ENCODE data around the gene BABAM2. TPM values are rescaled to one million over a fixed set of nuclear protein-coding genes. Genes with fewer than 3 reads are reported as not detected.

The BABAM2 gene
- total and polyA plus RNA-seq, 7 experiments from 2014 or later = 34.2 to 58.2 (median 44.2) TPM

DNA sequence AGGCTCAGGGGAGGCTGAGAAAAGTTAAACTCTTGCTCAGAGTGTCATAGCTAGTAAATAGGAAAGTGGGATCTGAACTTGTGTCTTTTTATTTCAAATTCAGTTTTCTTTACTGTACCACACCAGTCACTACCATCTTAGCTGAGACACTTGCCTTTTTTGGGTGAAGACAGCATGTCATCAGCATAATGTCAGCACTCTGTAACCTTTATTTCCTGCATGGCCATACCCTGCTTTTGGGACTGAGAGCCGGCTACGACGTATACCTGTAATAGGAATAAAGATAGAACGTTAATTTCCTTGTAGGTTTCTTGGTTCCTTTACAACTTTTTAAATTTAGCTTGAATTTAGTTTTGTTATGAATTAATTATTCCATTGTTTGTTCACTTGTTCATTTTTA is 202.8 kb downstream of the BABAM2 start:
- ATAC-seq (no peak), DNase-seq (no peak)
- Mint-ChIP-seq H3K4me3 (no peak overlapping the region), H3K27me3 (no peaks in the 10 kb centered on the region), H3K4me1 (peaks cover 0 to 4% (median 0%) of the 10 kb centered on the region in 7 donors), H3K27ac (no peak overlapping the region), H3K9me3 (no peaks in the 10 kb centered on the region), H3K36me3 (peaks cover 0 to 16% (median 5%) of the 10 kb centered on the region in 5 donors)
- H3K9me3 ChIP-seq (ENCODE audit: control insufficient read depth in 2 of 3, low read length in 3 of 3) = no peaks in the 10 kb centered on the region
- H3K27me3 ChIP-seq (ENCODE audit: control insufficient read depth in 2 of 2, insufficient read depth in 2 of 2, low read length in 2 of 2) = no peaks in the 10 kb centered on the region
- intact Hi-C loops (cut with micrococcal nuclease) = no loop called here
- ChIA-PET POLR2A (no interaction called here), CTCF (no interaction called here)
- no peak overlapping the region for H3K27ac ChIP-seq (ENCODE audit: low read depth, low read length)
- H3K4me1 ChIP-seq (ENCODE audit: control insufficient read depth in 2 of 2, insufficient read depth in 2 of 2, low read length in 2 of 2) = no peaks in the 10 kb centered on the region
- no peak overlapping the region for H3K4me3 ChIP-seq (ENCODE audit: low read length)
- H3K36me3 ChIP-seq (ENCODE audit: control insufficient read depth in 2 of 3, insufficient read depth in 3 of 3, low read length in 3 of 3) = no peaks in the 10 kb centered on the region

DNA sequence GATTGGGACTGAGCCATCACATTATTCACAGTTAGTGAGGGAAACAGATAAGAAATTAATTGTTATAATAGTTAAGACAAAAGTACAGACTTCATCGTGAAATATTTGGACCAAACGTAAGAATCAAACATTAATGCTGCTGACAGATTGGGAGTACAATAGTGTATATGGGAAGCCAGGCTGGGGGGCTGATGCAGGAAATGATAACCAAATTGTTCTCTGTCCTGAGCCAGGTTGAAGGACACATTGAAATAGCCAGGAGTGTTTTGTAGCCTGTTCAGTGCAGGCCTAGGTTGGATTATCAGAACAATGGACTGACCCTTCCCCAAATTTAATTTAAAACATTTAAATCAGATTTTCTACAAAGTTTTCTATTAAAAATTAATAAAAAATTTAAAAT is 203.2 kb downstream of the BABAM2 start:
- Mint-ChIP-seq H3K36me3 (peaks cover 0 to 15% (median 5%) of the 10 kb centered on the region in 5 donors), H3K4me3 (no peak overlapping the region), H3K9me3 (no peaks in the 10 kb centered on the region), H3K4me1 (peaks cover 0 to 4% (median 0%) of the 10 kb centered on the region in 7 donors), H3K27ac (no peak overlapping the region), H3K27me3 (no peaks in the 10 kb centered on the region)
- ATAC-seq (no peak), DNase-seq (no peak)
- ChIA-PET POLR2A (no interaction called here), CTCF (no interaction called here)
- Histone ChIP-seq H3K36me3 (ENCODE audit: control insufficient read depth in 2 of 3, insufficient read depth in 3 of 3, low read length in 3 of 3) (no peaks in the 10 kb centered on the region), H3K4me3 (ENCODE audit: low read length) (no peak overlapping the region), H3K27me3 (ENCODE audit: control insufficient read depth in 2 of 2, insufficient read depth in 2 of 2, low read length in 2 of 2) (no peaks in the 10 kb centered on the region), H3K4me1 (ENCODE audit: control insufficient read depth in 2 of 2, insufficient read depth in 2 of 2, low read length in 2 of 2) (no peaks in the 10 kb centered on the region), H3K27ac (ENCODE audit: low read depth, low read length) (no peak overlapping the region), H3K9me3 (ENCODE audit: control insufficient read depth in 2 of 3, low read length in 3 of 3) (no peaks in the 10 kb centered on the region)
- intact Hi-C loops (cut with micrococcal nuclease) = no loop called here

DNA sequence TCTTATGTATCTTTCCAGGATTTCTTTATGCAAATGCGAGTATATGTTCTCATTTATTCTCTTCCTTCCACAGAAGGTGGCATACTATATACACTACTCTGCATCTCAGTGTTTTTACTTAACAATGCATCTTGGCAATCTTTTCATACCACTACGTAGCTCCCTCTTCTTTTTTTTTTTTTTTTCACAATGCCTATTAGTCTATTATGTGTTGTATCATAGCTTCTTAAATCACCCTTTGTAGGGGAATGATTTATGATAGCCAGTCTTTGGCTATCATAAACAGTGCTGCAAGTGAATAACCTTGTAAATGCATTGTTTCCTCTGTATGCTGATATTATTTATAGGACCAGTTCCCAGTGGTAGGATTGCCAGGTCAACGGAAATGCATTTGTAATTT is 204.2 kb downstream of the BABAM2 start:
- Mint-ChIP-seq H3K4me1 (peaks cover 0 to 4% (median 0%) of the 10 kb centered on the region in 7 donors), H3K27ac (no peak overlapping the region), H3K9me3 (no peaks in the 10 kb centered on the region), H3K36me3 (peaks cover 0 to 11% (median 5%) of the 10 kb centered on the region in 5 donors), H3K27me3 (no peaks in the 10 kb centered on the region), H3K4me3 (no peak overlapping the region)
- Histone ChIP-seq H3K36me3 (ENCODE audit: control insufficient read depth in 2 of 3, insufficient read depth in 3 of 3, low read length in 3 of 3) (no peaks in the 10 kb centered on the region), H3K4me3 (ENCODE audit: low read length) (no peak overlapping the region), H3K4me1 (ENCODE audit: control insufficient read depth in 2 of 2, insufficient read depth in 2 of 2, low read length in 2 of 2) (no peaks in the 10 kb centered on the region), H3K27me3 (ENCODE audit: control insufficient read depth in 2 of 2, insufficient read depth in 2 of 2, low read length in 2 of 2) (no peaks in the 10 kb centered on the region), H3K9me3 (ENCODE audit: control insufficient read depth in 2 of 3, low read length in 3 of 3) (no peaks in the 10 kb centered on the region), H3K27ac (ENCODE audit: low read depth, low read length) (no peak overlapping the region)
- no peak for ATAC-seq
- intact Hi-C loops (cut with micrococcal nuclease) = no loop called here
- DNase-seq = no peak
- ChIA-PET POLR2A (no interaction called here), CTCF (no interaction called here)

DNA sequence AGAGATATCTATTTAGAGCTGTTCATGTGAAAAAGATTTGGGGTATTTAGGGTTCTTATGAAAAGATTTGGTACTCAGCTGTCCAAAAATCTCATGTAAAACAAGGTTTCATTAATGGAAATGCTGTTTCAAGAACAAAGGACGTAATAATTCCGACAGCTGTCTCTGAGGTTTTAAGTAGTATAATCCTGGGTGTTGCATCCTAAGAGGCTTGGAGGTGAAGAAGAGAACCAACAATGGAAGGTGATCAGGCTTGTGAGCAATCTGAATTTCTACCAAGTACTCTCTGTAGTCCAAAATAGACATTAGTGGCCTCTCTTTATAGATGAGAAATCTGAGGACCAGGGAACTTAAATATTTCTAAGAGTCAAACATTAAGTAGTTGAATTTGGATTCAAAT is 205.1 kb downstream of the BABAM2 start:
- no peaks in the 10 kb centered on the region for H3K27me3 ChIP-seq (ENCODE audit: control insufficient read depth in 2 of 2, insufficient read depth in 2 of 2, low read length in 2 of 2)
- no peak overlapping the region for H3K27ac ChIP-seq (ENCODE audit: low read depth, low read length)
- DNase-seq (no peak), ATAC-seq (no peak)
- ChIA-PET CTCF (interaction anchor here (1.1 kb wide), 1 partner anchor 392 kb away, joined by 3 read pairs; no protein-coding TSS in a partner anchor), POLR2A (no interaction called here)
- H3K4me3 Mint-ChIP-seq = no peak overlapping the region
- H3K36me3 Mint-ChIP-seq = peaks cover 4 to 12% (median 9%) of the 10 kb centered on the region in 5 donors
- H3K27ac Mint-ChIP-seq = no peak overlapping the region
- H3K4me1 Mint-ChIP-seq = peaks cover 0 to 4% (median 0%) of the 10 kb centered on the region in 7 donors
- H3K9me3 Mint-ChIP-seq = peaks cover 0 to 3% (median 0%) of the 10 kb centered on the region in 11 donors
- no peaks in the 10 kb centered on the region for H3K27me3 Mint-ChIP-seq
- intact Hi-C loops (cut with micrococcal nuclease) = no loop called here
- H3K36me3 ChIP-seq (ENCODE audit: control insufficient read depth in 2 of 3, insufficient read depth in 3 of 3, low read length in 3 of 3) = no peaks in the 10 kb centered on the region
- no peaks in the 10 kb centered on the region for H3K9me3 ChIP-seq (ENCODE audit: control insufficient read depth in 2 of 3, low read length in 3 of 3)
- H3K4me1 ChIP-seq (ENCODE audit: control insufficient read depth in 2 of 2, insufficient read depth in 2 of 2, low read length in 2 of 2) = no peaks in the 10 kb centered on the region
- no peak overlapping the region for H3K4me3 ChIP-seq (ENCODE audit: low read length)

DNA sequence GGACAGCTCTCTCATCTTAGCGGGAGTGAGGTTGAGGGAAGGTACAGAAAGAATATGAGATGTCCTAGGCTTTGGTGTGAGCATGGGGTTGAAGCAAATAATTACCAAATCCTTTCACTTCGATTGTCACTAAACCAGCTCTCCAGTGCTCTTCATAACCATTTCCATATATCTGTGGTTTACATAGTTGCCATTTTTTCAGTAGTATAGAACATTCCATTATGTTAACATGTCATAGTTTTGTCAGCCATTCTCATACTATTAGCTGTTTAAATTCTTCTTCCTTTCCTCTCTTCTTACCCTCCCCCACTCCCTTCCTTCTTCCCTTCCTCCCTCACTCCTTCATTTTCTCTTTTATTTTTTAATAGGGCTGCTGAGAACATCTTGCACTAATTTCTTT is 205.9 kb downstream of the BABAM2 start:
- no peaks in the 10 kb centered on the region for H3K27me3 ChIP-seq (ENCODE audit: control insufficient read depth in 2 of 2, insufficient read depth in 2 of 2, low read length in 2 of 2)
- no peaks in the 10 kb centered on the region for H3K9me3 ChIP-seq (ENCODE audit: control insufficient read depth in 2 of 3, low read length in 3 of 3)
- Mint-ChIP-seq H3K4me3 (no peak overlapping the region), H3K9me3 (peaks cover 0 to 4% (median 0%) of the 10 kb centered on the region in 11 donors), H3K36me3 (peaks cover 5 to 12% (median 8%) of the 10 kb centered on the region in 5 donors), H3K4me1 (peaks cover 0 to 4% (median 0%) of the 10 kb centered on the region in 7 donors), H3K27me3 (no peaks in the 10 kb centered on the region), H3K27ac (no peak overlapping the region)
- H3K27ac ChIP-seq (ENCODE audit: low read depth, low read length) = no peak overlapping the region
- POLR2A ChIA-PET = no interaction called here
- no peaks in the 10 kb centered on the region for H3K36me3 ChIP-seq (ENCODE audit: control insufficient read depth in 2 of 3, insufficient read depth in 3 of 3, low read length in 3 of 3)
- ATAC-seq (no peak), DNase-seq (no peak)
- intact Hi-C loops (cut with micrococcal nuclease) = no loop called here
- CTCF ChIA-PET = interaction anchor here (1.1 kb wide), 1 partner anchor 393 kb away, joined by 3 read pairs; no protein-coding TSS in a partner anchor
- no peaks in the 10 kb centered on the region for H3K4me1 ChIP-seq (ENCODE audit: control insufficient read depth in 2 of 2, insufficient read depth in 2 of 2, low read length in 2 of 2)
- H3K4me3 ChIP-seq (ENCODE audit: low read length) = no peak overlapping the region

DNA sequence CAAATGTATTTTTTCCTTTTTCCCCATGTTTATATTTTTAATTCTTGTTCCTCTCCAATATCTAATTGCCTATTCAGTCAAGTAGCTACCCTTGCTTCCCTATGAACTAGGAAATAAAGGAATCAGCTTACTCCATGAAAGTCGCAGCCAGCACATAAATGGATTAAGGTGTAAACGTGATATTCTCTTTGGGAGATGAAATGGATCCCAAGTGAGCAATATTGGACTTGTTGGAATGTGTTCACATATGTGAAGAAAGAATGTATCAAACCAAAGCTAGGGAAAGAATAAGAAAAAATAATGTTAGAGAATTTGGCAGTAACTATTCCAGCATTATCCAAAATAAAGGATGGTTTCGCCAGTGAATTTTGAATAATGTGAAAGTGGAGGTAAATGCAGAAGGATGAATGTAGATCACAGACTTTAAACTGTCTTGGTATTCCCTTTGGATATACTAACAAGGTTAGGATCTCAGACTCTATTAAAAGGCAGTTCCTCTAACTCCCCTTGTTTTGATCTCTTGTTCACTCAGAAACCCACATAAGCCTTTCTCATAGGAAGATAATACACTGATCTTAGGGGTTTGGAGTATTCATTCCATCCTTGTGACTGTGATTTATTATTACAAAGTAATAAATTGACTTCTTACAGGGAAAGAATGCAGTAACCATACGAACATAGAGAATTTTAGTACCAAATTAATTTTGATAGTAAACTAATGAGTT is 208.1 kb downstream of the BABAM2 start:
- peaks cover 0 to 4% (median 0%) of the 10 kb centered on the region in 11 donors for H3K9me3 Mint-ChIP-seq
- Histone ChIP-seq H3K27ac (ENCODE audit: low read depth, low read length) (no peak overlapping the region), H3K36me3 (ENCODE audit: control insufficient read depth in 2 of 3, insufficient read depth in 3 of 3, low read length in 3 of 3) (no peaks in the 10 kb centered on the region), H3K4me3 (ENCODE audit: low read length) (no peak overlapping the region), H3K4me1 (ENCODE audit: control insufficient read depth in 2 of 2, insufficient read depth in 2 of 2, low read length in 2 of 2) (no peaks in the 10 kb centered on the region), H3K9me3 (ENCODE audit: control insufficient read depth in 2 of 3, low read length in 3 of 3) (no peaks in the 10 kb centered on the region), H3K27me3 (ENCODE audit: control insufficient read depth in 2 of 2, insufficient read depth in 2 of 2, low read length in 2 of 2) (no peaks in the 10 kb centered on the region)
- ATAC-seq (no peak), DNase-seq (no peak)
- H3K4me1 Mint-ChIP-seq = peaks cover 0 to 10% (median 0%) of the 10 kb centered on the region in 7 donors
- H3K27me3 Mint-ChIP-seq = no peaks in the 10 kb centered on the region
- CTCF ChIA-PET = no interaction called here
- POLR2A ChIA-PET = no interaction called here
- H3K4me3 Mint-ChIP-seq = no peak overlapping the region
- H3K27ac Mint-ChIP-seq = no peak overlapping the region
- peaks cover 5 to 12% (median 8%) of the 10 kb centered on the region in 5 donors for H3K36me3 Mint-ChIP-seq
- intact Hi-C loops (cut with micrococcal nuclease) = no loop called here

DNA sequence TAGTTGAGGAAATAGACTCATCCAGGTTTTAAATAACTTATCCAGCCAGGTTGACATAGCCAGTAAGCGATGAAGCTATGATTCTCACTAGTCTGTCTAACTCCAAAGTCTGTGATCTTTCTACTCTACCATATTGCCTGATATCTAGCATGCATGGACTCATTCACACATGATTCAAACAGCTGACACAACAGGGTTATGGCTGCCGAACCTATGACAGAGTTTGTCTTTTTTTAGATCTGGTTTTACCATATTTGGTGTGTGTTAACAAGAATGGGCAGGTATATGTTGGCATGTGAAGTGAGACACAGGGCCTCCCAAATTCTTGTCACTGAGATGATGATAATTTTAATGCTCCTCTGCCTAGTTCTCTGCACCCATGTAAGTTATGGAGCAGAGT is 210.6 kb downstream of the BABAM2 start:
- Mint-ChIP-seq H3K4me3 (no peak overlapping the region), H3K4me1 (peaks cover 0 to 10% (median 0%) of the 10 kb centered on the region in 7 donors), H3K27ac (no peak overlapping the region), H3K9me3 (peaks cover 0 to 4% (median 0%) of the 10 kb centered on the region in 11 donors), H3K36me3 (peaks cover 5 to 15% (median 9%) of the 10 kb centered on the region in 5 donors), H3K27me3 (no peaks in the 10 kb centered on the region)
- CTCF ChIA-PET = no interaction called here
- no peaks in the 10 kb centered on the region for H3K27me3 ChIP-seq (ENCODE audit: control insufficient read depth in 2 of 2, insufficient read depth in 2 of 2, low read length in 2 of 2)
- POLR2A ChIA-PET = no interaction called here
- intact Hi-C loops (cut with micrococcal nuclease) = no loop called here
- DNase-seq (no peak), ATAC-seq (no peak)
- no peaks in the 10 kb centered on the region for H3K4me1 ChIP-seq (ENCODE audit: control insufficient read depth in 2 of 2, insufficient read depth in 2 of 2, low read length in 2 of 2)
- no peak overlapping the region for H3K27ac ChIP-seq (ENCODE audit: low read depth, low read length)
- no peaks in the 10 kb centered on the region for H3K9me3 ChIP-seq (ENCODE audit: control insufficient read depth in 2 of 3, low read length in 3 of 3)
- H3K4me3 ChIP-seq (ENCODE audit: low read length) = no peak overlapping the region
- no peaks in the 10 kb centered on the region for H3K36me3 ChIP-seq (ENCODE audit: control insufficient read depth in 2 of 3, insufficient read depth in 3 of 3, low read length in 3 of 3)
